Osteocyte (in vitro differentiated cells): ENCODE results near the gene C18orf63. TPM values are rescaled to one million over a fixed set of nuclear protein-coding genes. Genes with fewer than 3 reads are reported as not detected.

Experiments used
- DNase-seq: peaks from one replicate; pipeline ENCODE4 v3.0.0; 2021; ENCODE audit warnings: mixed read lengths; ENCODE audit not compliant: unreplicated experiment; ENCODE audit errors: extremely low spot score
- H3K27ac Mint-ChIP-seq: one replicate; pipeline ENCODE4 v1.8.0; 2021; ENCODE audit warnings: mild to moderate bottlenecking, mixed read lengths; ENCODE audit not compliant: unreplicated experiment
- H3K27me3 Mint-ChIP-seq: one replicate; pipeline ENCODE4 v1.8.0; 2021; ENCODE audit warnings: mixed read lengths; ENCODE audit not compliant: unreplicated experiment
- H3K36me3 Mint-ChIP-seq: one replicate; pipeline ENCODE4 v1.8.0; 2021; ENCODE audit warnings: mixed read lengths; ENCODE audit not compliant: unreplicated experiment
- H3K4me1 Mint-ChIP-seq: one replicate; pipeline ENCODE4 v1.8.0; 2021; ENCODE audit warnings: mixed read lengths; ENCODE audit not compliant: unreplicated experiment
- H3K4me3 Mint-ChIP-seq: one replicate; pipeline ENCODE4 v1.8.0; 2021; ENCODE audit warnings: mild to moderate bottlenecking, moderate library complexity, mixed read lengths; ENCODE audit not compliant: unreplicated experiment
- H3K9me3 Mint-ChIP-seq: one replicate; pipeline ENCODE4 v1.8.0; 2021; ENCODE audit warnings: mixed read lengths; ENCODE audit not compliant: unreplicated experiment
- CTCF ChIP-seq: fragments of 200-600 bp; sonication (generic); IDR thresholded peaks from 2 replicates; pipeline ENCODE4 v1.5.0; 2021; ENCODE audit warnings: antibody characterized with exemption, mild to moderate bottlenecking, moderate library complexity
- total RNA-seq: library from RNA; stranded (reverse); gene quantifications from 2 replicates; pipeline ENCODE4 v1.2.1, GENCODE V29; 2021

Gene C18orf63
- total RNA-seq, 1 donor from 2014 or later = not detected

- no peak for DNase-seq
- no peak overlapping the region for H3K4me3 Mint-ChIP-seq
- H3K9me3 Mint-ChIP-seq = no peaks in the 10 kb centered on the region
- H3K27ac Mint-ChIP-seq = no peak overlapping the region
- H3K4me1 Mint-ChIP-seq = no peaks in the 10 kb centered on the region
- no peaks in the 10 kb centered on the region for H3K36me3 Mint-ChIP-seq
- TF ChIP-seq CTCF = no peak
- peaks cover 29% of the 10 kb centered on the region for H3K27me3 Mint-ChIP-seq
Measured at GRCh38 chr18:74348581-74348980, 32.9 kb downstream of the C18orf63 start.

- no peaks in the 10 kb centered on the region for H3K36me3 Mint-ChIP-seq
- H3K4me3 Mint-ChIP-seq = no peak overlapping the region
- peaks cover 30% of the 10 kb centered on the region for H3K27me3 Mint-ChIP-seq
- H3K9me3 Mint-ChIP-seq = no peaks in the 10 kb centered on the region
- no peak overlapping the region for H3K27ac Mint-ChIP-seq
- no peak for DNase-seq
- TF ChIP-seq CTCF = no peak
- no peaks in the 10 kb centered on the region for H3K4me1 Mint-ChIP-seq
Measured at GRCh38 chr18:74351354-74351753, 35.7 kb downstream of the C18orf63 start.

- DNase-seq = no peak
- peaks cover 32% of the 10 kb centered on the region for H3K27me3 Mint-ChIP-seq
- no peaks in the 10 kb centered on the region for H3K4me1 Mint-ChIP-seq
- no peaks in the 10 kb centered on the region for H3K9me3 Mint-ChIP-seq
- peak; percentile 73 for TF ChIP-seq CTCF
- no peak overlapping the region for H3K4me3 Mint-ChIP-seq
- no peaks in the 10 kb centered on the region for H3K36me3 Mint-ChIP-seq
- no peak overlapping the region for H3K27ac Mint-ChIP-seq
Measured at GRCh38 chr18:74353169-74353775, 37.6 kb downstream of the C18orf63 start.

GRCh38 chr18:74356959-74357358 is 41.3 kb downstream of the C18orf63 start:
- Mint-ChIP-seq H3K9me3 (no peaks in the 10 kb centered on the region), H3K36me3 (no peaks in the 10 kb centered on the region), H3K27me3 (peaks cover 40% of the 10 kb centered on the region), H3K4me3 (no peak overlapping the region), H3K4me1 (no peaks in the 10 kb centered on the region), H3K27ac (no peak overlapping the region)
- no peak for DNase-seq
- TF ChIP-seq CTCF = no peak

GRCh38 chr18:74360852-74361655 is 45.4 kb downstream of the C18orf63 start:
- Mint-ChIP-seq H3K4me3 (no peak overlapping the region), H3K9me3 (no peaks in the 10 kb centered on the region), H3K36me3 (no peaks in the 10 kb centered on the region), H3K27me3 (peaks cover 31% of the 10 kb centered on the region), H3K27ac (no peak overlapping the region), H3K4me1 (no peaks in the 10 kb centered on the region)
- DNase-seq = no peak
- TF ChIP-seq CTCF = no peak
